ENCODE results near the gene SNX13. TPM values are rescaled to one million over a fixed set of nuclear protein-coding genes. Genes with fewer than 3 reads are reported as not detected.

The SNX13 gene
- polyA plus RNA-seq, 1 of the 3 experiments (the other 2 are of a cell fraction): 13.0 TPM

DNA sequence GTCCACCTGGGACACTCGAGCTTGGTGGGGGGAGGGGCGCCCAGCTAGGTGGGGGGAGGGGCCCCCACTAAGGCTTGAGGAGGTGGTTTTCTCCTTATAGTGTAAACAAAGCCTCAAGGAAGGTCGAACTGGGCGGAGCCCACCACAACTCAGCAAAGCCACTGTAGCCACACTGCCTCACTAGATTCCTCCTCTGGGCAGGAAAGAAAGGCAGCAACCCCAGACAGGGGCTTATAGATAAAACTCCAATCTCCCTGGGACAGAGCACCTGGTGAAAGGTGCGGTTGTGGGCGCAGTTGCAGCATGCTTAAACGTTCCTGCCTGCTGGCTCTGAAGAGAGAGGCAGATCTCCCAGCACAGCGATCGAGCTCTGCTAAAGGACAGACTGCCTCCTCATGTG, 133.1 kb downstream of the SNX13 start:
- 86% methylated on average over 6 of the region's 9 CpGs for WGBS (ENCODE audit: low lambda C conversion rate)
- Histone ChIP-seq H2AFZ (ENCODE audit: low read depth) (no peak overlapping the region), H3K79me2 (ENCODE audit: insufficient read depth) (no peaks in the 10 kb centered on the region), H3K4me2 (no peak overlapping the region), H3F3A (replicated peaks; ENCODE audit: insufficient read depth) (no peaks in the 10 kb centered on the region), H3K9ac (no peak overlapping the region), H3K27ac (ENCODE audit: low read depth in 2 of 2, low read length in 1 of 2) (no peak overlapping the region), H3K4me3 (ENCODE audit: low read depth in 2 of 2, low read length in 1 of 2) (no peak overlapping the region), H3K36me3 (replicated peaks in 1 of 2; ENCODE audit: control insufficient read depth in 1 of 2, insufficient read depth in 2 of 2, low read length in 1 of 2) (peaks cover 19 to 29% of the 10 kb centered on the region in 2 experiments), H4K20me1 (ENCODE audit: insufficient read depth) (no peaks in the 10 kb centered on the region), H3K4me1 (ENCODE audit: control insufficient read depth in 1 of 2, insufficient read depth in 2 of 2, low read depth in 1 of 2, low read length in 1 of 2) (no peaks in the 10 kb centered on the region), H3K27me3 (ENCODE audit: insufficient read depth) (no peaks in the 10 kb centered on the region), H3K9me2 (no peaks in the 10 kb centered on the region), H3K9me3 (peaks cover 10% of the 10 kb centered on the region)
- TF ChIP-seq RXRA (IDR thresholded peaks at IDR 0.05; ENCODE audit: borderline replicate concordance, low read depth) (no peak), FOXJ3 (CRISPR knock-in tag; IDR thresholded peaks at IDR 0.05) (no peak)
- TF ChIP-seq, protein P1, sequence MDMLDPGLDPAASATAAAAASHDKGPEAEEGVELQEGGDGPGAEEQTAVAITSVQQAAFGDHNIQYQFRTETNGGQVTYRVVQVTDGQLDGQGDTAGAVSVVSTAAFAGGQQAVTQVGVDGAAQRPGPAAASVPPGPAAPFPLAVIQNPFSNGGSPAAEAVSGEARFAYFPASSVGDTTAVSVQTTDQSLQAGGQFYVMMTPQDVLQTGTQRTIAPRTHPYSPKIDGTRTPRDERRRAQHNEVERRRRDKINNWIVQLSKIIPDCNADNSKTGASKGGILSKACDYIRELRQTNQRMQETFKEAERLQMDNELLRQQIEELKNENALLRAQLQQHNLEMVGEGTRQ (IDR thresholded peaks at IDR 0.05; ENCODE audit: borderline replicate concordance, low read depth, low read length): no peak
- DNase-seq: no peak
- ChIA-PET POLR2A (no interaction called here), CTCF (no interaction called here)

DNA sequence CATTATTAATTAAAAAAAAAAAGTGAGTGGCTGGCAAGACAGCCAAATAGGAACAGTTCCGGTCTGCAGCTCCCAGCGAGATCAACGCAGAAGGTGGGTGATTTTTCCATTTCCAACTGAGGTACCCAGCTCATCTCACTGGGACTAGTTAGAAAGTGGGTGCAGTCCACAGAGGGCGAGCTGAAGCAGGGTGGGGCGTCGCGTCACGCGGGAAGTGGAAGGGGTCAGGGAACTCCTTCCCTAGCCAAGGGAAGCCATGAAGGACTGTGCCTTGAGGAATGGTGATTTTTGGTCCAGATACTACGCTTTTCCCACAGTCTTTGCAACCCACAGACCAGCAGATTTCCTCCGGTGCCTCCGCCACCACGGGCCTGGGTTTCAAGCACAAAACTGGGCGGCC, 133.7 kb downstream of the SNX13 start:
- H3K27ac ChIP-seq (ENCODE audit: low read depth in 2 of 2, low read length in 1 of 2): no peak overlapping the region
- DNase-seq: no peak
- no peaks in the 10 kb centered on the region for H3F3A ChIP-seq (replicated peaks; ENCODE audit: insufficient read depth)
- H4K20me1 ChIP-seq (ENCODE audit: insufficient read depth): no peaks in the 10 kb centered on the region
- CTCF ChIA-PET: interaction anchor here (0.9 kb wide), 1 partner anchor 37 kb away, joined by 4 read pairs; no protein-coding TSS in a partner anchor
- TF ChIP-seq, protein P2, sequence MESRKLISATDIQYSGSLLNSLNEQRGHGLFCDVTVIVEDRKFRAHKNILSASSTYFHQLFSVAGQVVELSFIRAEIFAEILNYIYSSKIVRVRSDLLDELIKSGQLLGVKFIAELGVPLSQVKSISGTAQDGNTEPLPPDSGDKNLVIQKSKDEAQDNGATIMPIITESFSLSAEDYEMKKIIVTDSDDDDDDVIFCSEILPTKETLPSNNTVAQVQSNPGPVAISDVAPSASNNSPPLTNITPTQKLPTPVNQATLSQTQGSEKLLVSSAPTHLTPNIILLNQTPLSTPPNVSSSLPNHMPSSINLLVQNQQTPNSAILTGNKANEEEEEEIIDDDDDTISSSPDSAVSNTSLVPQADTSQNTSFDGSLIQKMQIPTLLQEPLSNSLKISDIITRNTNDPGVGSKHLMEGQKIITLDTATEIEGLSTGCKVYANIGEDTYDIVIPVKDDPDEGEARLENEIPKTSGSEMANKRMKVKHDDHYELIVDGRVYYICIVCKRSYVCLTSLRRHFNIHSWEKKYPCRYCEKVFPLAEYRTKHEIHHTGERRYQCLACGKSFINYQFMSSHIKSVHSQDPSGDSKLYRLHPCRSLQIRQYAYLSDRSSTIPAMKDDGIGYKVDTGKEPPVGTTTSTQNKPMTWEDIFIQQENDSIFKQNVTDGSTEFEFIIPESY (IDR thresholded peaks at IDR 0.05; ENCODE audit: borderline replicate concordance, low read depth): no peak
- TF ChIP-seq FOXM1 (IDR thresholded peaks at IDR 0.05; ENCODE audit: low read depth) (no peak), GABPA (IDR thresholded peaks at IDR 0.05; ENCODE audit: low read depth) (no peak), EP300 (IDR thresholded peaks at IDR 0.05; ENCODE audit: borderline replicate concordance in 1 of 2, low read depth in 1 of 2, low read length in 1 of 2) (no peak), FOXJ3 (CRISPR knock-in tag; IDR thresholded peaks at IDR 0.05) (no peak), TEAD4 (IDR thresholded peaks at IDR 0.05; ENCODE audit: borderline replicate concordance, insufficient read depth) (no peak), CHD2 (IDR thresholded peaks at IDR 0.05; ENCODE audit: low read length, partially characterized antibody) (no peak), YY1 (IDR thresholded peaks at IDR 0.05; ENCODE audit: low read depth) (no peak), MXI1 (IDR thresholded peaks at IDR 0.05; ENCODE audit: low read depth, low read length) (no peak), RCOR1 (IDR thresholded peaks at IDR 0.05; ENCODE audit: low read length) (no peak)
- TF ChIP-seq, protein P3, sequence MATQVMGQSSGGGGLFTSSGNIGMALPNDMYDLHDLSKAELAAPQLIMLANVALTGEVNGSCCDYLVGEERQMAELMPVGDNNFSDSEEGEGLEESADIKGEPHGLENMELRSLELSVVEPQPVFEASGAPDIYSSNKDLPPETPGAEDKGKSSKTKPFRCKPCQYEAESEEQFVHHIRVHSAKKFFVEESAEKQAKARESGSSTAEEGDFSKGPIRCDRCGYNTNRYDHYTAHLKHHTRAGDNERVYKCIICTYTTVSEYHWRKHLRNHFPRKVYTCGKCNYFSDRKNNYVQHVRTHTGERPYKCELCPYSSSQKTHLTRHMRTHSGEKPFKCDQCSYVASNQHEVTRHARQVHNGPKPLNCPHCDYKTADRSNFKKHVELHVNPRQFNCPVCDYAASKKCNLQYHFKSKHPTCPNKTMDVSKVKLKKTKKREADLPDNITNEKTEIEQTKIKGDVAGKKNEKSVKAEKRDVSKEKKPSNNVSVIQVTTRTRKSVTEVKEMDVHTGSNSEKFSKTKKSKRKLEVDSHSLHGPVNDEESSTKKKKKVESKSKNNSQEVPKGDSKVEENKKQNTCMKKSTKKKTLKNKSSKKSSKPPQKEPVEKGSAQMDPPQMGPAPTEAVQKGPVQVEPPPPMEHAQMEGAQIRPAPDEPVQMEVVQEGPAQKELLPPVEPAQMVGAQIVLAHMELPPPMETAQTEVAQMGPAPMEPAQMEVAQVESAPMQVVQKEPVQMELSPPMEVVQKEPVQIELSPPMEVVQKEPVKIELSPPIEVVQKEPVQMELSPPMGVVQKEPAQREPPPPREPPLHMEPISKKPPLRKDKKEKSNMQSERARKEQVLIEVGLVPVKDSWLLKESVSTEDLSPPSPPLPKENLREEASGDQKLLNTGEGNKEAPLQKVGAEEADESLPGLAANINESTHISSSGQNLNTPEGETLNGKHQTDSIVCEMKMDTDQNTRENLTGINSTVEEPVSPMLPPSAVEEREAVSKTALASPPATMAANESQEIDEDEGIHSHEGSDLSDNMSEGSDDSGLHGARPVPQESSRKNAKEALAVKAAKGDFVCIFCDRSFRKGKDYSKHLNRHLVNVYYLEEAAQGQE (IDR thresholded peaks at IDR 0.05; ENCODE audit: low read depth, low read length): no peak
- TF ChIP-seq, protein P4, sequence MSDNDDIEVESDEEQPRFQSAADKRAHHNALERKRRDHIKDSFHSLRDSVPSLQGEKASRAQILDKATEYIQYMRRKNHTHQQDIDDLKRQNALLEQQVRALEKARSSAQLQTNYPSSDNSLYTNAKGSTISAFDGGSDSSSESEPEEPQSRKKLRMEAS (IDR thresholded peaks at IDR 0.05; ENCODE audit: low read depth): no peak
- no peak overlapping the region for H3K9ac ChIP-seq
- H3K4me3 ChIP-seq (ENCODE audit: low read depth in 2 of 2, low read length in 1 of 2): no peak overlapping the region
- H2AFZ ChIP-seq (ENCODE audit: low read depth): no peak overlapping the region
- no peaks in the 10 kb centered on the region for H3K4me1 ChIP-seq (ENCODE audit: control insufficient read depth in 1 of 2, insufficient read depth in 2 of 2, low read depth in 1 of 2, low read length in 1 of 2)
- H3K27me3 ChIP-seq (ENCODE audit: insufficient read depth): no peaks in the 10 kb centered on the region
- no peak overlapping the region for H3K4me2 ChIP-seq
- 95% methylated on average over 14 of the region's 14 CpGs for whole genome bisulfite sequencing (ENCODE audit: low lambda C conversion rate)
- H3K79me2 ChIP-seq (ENCODE audit: insufficient read depth): no peaks in the 10 kb centered on the region
- H3K9me2 ChIP-seq: no peaks in the 10 kb centered on the region
- H3K36me3 ChIP-seq (replicated peaks in 1 of 2; ENCODE audit: control insufficient read depth in 1 of 2, insufficient read depth in 2 of 2, low read length in 1 of 2): peaks cover 24 to 25% of the 10 kb centered on the region in 2 experiments
- POLR2A ChIA-PET: no interaction called here
- H3K9me3 ChIP-seq: peaks cover 4% of the 10 kb centered on the region
